ENCODE data around the gene GOSR1.

DNA sequence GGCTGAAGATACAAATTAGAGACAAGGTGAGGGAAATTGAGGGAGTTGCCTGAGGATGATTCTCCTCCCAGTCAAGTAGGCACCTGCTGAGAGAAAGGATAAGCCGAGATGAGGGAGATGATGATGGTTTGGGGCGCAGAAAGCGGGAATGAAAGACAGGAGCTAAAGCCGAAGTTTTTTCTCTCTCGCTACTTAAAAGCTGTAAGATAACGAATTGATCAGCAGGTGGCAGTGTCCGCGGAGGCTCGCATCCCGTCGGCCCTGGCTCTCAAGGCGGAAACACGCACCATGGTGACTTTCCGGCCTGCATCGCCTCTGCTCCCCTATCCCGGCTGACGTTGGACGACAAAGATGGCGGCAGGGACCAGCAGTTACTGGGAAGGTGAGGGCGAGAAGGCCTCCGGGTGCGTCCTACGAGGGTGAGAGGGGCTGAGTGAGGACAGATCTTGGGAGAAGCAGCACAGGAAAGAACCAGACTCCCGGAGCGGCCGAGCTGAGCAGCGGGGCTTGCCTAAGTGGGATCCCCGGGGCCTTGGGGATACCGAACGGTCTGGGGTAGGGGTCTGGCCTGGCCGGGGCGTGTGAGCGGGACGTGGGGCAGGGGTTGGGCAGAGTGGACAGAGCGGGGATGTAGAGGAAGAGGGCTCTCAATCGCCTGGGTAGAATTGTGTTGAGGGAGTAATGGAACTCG is at the start of gene GOSR1:
- peak; percentile 97 for TF ChIP-seq POLR2AphosphoS5 (IDR thresholded peaks at IDR 0.05)
- TF ChIP-seq POLR2A (IDR thresholded peaks at IDR 0.05): peak; percentile 58

All from prostate gland (tissue), 1 donor.